ENCODE results near the gene TUFM.
A peak's percentile ranks its signal among the peaks of the same experiment; 100 is the strongest.
"Not testable (repeated sequence)": the region's sequence is repeated elsewhere in the genome, so short reads cannot be mapped to it uniquely, and the experiment has no call there.

Gene TUFM

DNA sequence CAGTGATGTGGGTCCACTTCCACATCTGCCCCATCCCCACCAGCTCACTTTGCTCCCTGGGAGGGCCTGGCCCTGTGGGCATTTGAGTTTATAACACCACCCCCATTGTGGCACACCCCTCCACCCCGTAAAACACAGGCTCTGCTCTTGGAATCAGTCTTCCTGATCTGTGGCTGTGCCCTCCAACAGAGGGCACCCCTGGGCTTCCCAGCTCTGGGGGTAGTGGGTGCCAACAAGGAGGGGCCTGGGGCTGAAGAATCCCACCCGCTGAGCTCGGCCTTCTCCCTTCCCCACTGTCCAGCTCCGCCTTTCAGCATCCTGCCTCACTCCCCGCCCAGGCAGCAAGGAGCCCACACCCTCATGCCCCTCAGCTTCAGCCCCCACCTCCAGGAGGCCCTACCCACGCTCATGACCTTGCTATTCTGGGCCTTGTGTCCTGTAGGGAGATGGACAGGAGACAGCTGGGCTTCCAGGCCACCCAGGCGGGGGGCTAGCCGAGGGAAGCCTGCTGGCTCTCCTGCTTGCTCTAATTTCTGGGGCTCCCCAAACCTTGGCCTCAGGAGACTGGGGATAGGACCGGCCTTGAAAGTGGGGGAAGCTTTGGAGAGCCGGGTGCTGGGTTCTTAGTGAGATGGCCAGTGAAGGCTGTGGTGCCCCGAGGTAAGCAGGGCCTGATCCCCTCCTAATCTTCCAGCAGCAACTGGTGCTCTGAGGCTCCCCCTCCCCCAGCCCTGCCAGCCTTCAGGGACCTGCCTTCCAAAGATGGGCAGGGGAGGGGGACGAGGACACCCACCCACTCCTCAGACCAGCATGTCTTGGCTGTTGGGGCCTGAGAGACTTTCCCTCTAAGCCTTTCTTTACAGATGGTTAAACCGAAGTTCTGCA is 29.2 kb upstream of the TUFM start:
- DNase-seq (ENCODE audit: low spot score), result no peak

DNA sequence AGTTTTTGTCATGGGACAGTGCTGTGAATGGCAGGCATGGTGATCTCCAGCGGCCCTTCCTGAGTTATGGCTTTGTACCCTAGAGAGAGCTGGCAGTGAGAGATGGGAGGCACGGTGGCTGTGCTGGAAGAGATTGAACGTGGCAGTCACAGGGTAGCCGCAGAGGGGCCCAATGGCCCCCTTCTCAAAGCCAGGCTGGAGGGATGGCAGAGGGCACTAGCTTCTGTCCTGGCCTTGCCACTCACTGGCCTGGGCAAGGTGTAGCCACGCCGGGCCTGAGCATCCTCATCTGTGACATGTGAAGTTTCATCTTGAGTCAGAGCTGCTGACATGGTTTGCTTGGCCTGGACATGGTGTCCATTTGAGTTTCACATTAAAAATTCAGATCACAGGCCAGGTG is 28.3 kb upstream of the TUFM start:
- DNase-seq (ENCODE audit: low spot score), result no peak

DNA sequence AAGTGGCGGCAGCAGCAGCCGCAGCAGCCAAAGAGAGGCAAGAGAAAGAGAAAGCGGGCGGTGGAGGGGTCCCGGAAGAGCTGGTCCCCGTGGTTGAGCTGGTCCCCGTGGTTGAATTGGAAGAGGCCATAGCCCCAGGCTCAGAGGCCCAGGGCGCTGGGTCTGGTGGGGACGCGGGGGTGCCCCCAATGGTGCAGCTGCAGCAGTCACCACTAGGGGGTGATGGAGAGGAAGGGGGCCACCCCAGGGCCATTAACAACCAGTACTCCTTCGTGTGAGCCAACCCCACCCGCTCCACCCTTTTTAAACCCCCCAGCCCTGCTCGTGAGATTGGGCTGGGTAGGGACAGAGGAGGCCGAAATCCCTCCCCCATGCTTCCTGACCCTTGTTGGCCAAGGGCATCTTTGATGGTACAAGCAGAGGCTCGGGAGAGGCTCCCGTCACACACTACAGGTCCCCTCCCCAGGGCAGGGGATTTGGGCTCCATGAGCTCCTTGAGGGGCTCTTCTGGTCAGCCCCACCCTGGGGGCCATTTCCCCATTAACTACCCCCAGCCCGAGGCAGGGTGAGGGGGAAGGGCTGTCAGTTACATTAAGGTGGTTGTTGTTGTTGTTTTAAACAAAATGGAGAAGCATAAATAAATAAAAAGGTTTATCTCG is 27.5 kb upstream of the TUFM start:
- peak; percentile 57 for DNase-seq (ENCODE audit: low spot score)

DNA sequence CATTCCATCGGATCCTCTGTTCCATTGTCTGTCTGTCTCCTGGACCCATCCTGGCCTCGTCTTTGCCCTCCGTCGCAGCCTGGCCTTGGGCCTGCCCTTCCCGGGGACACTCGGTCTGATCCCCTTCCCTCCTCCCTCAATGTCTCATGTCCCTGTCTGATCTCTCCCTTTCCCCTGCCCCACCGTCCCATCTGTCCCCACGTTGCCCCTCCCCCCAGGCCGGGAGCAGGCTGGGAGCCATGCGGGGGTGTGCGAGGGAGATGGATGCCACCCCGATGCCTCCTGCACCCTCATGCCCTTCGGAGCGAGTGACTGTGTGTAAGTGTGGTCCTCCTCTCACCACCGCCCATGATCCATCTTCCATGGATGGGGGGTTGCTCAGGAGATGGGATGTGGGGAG is 26.8 kb upstream of the TUFM start:
- DNase-seq (ENCODE audit: low spot score), result no peak

DNA sequence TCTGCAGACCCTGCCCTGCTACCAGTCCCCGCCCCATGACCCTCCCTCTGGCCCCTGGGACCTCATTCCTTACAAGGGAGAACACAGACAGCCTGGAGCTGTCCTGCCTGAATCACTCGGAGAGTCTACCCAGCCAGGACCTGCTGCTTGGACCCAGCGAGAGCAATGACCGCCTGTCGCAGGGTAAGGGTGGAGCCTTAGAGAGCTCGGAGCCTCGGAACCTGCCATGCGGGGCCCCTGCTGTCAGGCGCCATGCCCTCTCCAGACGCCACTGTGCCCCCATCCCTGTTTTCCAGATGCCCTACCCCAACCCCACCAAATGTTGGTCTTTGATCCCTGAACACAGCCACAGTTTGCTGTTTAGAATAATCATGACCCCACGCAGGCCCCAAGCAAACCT is 23.1 kb upstream of the TUFM start:
- no peak for DNase-seq (ENCODE audit: low spot score)

DNA sequence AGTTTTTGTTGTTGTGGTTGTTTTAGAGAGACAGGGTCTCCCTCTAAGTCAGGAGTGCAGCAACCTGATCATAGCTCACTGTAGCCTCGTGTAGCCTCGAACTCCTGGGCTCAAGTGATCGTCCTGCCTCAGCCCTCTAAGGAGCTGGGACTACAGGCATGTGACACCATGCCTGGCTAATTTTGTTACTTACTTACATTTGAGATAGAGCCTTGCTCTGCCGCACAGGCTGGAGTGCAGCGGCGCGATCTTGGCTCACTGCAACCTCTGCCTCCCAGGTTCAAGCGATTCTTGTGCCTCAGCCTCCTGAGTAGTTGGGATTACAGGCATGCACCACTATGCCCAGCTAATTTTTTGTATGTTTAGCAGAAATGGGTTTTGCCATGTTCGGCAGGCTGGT is 21.5 kb upstream of the TUFM start:
- not testable (repeated sequence) for DNase-seq (ENCODE audit: low spot score)

DNA sequence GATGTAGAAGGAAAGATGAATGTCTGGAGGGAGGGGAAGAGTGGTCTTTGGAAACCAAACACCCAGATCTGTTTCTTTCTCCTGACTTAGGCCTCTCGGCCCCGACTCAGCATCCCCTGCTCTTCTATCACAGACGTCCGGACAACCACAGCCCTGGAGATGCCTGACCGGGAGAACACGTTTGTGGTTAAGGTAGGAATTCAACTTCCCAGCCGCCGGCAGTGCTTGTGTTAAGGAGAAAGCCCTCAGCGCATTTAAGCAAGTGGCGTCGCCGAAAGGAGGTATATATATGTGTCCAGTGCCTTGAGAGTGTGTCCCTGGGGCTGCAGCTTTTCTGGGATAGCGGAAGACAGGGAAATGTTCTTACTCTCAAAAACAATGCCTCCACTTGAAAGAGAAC is 21.1 kb upstream of the TUFM start:
- no peak for DNase-seq (ENCODE audit: low spot score)

DNA sequence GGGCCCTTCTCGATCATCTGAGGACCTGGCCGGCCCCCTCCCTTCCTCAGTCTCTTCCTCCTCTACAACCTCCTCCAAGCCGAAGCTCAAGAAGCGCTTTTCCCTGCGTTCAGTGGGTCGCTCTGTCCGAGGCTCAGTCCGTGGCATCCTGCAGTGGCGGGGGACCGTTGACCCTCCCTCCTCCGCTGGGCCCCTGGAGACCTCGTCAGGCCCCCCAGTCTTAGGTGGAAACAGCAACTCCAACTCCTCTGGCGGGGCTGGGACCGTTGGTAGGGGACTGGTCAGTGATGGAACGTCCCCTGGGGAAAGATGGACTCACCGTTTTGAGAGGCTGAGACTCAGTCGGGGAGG is 20.3 kb upstream of the TUFM start:
- no peak for DNase-seq (ENCODE audit: low spot score)

DNA sequence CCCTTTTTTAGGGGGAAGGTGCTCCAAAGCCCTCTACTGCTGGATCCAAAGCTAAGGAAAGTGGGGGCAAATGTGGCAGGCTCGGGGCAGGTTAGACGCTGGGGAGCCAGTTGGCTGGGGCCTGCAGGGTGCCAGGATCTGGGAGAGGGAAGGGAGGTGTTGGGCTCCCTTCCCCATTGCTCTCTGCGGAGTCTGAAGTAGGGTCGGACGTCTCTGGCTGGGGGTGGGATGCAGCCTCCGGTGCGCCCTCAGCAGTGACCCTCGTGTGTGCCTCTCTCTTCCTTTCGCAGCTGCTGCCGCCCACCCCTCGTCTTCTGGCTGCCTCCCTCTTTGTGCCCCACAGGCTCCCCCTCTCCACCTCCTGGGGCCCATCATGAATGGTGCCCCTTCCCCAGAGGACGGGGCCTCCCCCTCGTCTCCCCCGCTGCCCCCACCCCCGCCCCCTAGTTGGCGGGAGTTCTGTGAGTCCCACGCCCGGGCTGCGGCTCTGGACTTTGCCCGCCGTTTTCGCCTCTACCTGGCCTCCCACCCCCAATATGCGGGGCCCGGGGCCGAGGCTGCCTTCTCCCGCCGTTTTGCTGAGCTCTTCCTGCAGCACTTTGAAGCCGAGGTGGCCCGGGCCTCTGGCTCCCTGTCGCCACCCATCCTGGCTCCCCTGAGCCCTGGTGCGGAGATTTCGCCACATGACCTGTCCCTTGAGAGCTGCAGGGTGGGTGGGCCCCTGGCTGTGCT is 19.7 kb upstream of the TUFM start:
- no peak for DNase-seq (ENCODE audit: low spot score)

DNA sequence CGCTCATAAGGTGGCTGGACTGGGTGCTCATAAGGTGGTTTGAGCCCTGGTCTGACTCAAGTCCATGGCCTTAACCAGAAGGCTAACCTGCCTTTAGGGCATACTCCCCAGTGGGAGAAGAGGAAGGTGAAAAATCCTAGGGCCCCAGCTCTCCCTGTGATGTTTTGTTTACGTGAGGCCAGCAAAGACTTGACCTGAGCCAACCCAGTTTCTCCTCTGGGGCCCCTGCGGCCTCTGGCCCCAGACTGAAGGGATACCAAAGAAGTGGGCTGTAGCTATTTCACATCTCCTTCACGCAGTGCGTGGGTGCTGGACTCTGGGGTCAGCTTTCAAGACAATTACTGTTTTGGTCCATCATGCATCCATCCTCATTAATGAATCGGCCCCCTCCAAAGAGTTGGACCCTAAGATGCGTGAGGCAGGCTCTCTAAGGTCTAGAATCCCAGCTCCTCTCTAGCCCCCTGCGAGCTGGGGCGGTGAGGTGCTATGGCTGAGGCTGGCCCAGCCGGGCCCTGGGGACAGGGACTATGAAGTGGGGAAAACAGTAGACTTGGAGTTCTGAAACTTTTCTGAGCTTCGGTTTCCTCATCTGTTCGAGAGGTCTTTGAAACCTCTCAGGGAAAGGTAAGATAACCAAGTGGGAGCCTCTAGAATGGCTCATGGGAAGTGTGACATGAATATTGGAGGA is 19.0 kb upstream of the TUFM start:
- no peak for DNase-seq (ENCODE audit: low spot score)

DNA sequence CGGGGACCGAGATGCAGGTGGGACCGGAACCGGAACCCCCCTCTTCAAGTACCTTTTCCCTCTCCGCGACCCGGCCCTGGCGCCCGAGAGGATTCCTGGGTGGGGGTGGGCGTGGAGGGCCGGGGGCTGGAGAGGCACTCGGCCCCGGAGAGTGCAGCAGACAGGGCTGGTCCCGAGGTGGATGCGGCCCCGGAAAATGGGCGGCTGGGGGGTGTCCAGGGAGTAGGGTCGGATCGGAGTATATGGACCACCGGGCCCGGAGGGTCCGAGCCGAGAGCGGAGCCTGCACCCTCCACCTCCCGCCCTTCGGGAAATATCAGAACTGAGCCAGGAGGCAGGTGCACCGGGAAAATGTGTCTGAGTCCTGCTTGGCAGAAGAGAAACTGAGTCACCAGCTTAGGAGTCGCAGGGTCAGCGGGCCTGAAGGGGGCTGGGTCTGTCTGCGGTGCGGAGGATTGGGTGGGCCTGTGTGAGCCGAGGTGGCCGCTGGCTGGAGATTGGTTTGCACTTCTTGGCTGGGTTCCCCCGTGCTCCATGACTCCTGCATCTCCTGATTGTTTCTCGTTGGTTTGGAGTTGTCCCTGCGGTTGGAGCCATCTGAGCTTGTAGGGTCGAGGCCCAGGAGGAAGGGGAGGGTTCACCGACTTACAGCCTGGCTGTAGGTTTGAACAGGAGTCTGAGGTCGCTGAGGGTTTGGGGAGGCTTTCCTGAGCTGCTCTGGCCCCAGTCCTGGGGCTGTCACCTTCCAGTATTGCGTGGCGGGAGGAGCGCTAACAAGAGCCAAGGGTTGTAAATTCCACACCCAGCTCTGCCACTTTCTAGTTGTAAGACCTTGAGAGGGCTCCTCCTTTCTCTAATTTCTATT is 18.0 kb upstream of the TUFM start:
- no peak for DNase-seq (ENCODE audit: low spot score)

DNA sequence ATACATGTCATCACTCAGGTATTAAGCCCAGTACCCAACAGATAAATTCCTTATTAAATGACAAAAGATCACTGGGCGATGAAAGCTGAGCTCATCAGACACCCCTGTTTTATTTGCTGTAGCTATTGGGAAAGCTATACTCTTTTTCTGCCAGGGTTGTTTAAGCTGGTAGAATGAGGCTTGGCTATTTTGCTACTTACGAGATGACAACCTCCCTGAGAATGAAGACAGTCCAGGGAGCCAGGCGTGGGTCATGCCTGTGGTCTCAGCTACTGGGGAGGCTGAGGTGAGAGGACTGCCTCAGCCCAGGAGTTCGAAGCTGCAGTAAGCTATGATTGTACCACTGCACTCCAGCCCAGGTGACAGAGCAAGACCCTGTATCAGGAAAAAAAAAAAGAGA is 13.2 kb upstream of the TUFM start:
- DNase-seq (ENCODE audit: low spot score), result no peak

DNA sequence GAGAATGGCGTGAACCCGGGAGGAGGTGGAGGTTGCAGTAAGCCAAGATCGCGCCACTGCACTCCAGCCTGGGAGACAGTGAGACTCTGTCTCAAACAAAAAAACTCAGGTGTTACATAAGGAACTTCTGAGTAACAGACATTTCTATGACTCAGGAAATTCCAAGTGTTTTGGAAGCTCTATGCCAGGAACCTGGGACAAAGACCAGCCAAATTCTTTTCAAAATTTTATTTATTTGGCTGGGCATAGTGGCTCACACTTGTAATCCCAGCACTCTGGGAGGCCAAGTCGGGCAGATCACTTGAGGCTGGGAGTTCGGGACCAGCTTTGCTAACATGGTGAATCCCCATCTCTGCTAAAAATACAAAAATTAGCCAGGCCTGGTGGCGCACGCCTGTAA is 12.3 kb upstream of the TUFM start:
- DNase-seq (ENCODE audit: low spot score), result no peak

DNA sequence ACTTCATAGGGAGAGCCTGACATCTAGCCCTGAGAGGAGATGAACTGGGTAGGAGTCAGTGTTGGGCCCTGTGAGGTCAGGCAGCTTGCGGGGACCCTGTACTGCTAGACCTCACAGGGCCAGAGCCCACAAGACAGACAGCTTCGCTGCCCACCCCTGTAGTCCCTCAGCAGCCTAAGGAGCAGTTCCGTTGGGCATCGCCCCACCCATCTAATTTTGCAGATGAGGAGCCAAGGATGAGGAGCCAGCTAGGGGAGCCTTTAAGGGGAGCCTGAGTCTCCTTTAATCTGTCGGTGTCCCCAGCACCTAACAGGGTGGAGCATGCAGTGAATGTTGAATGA is 755 bp upstream of the TUFM start:
- DNase-seq (ENCODE audit: low spot score), result no peak

DNA sequence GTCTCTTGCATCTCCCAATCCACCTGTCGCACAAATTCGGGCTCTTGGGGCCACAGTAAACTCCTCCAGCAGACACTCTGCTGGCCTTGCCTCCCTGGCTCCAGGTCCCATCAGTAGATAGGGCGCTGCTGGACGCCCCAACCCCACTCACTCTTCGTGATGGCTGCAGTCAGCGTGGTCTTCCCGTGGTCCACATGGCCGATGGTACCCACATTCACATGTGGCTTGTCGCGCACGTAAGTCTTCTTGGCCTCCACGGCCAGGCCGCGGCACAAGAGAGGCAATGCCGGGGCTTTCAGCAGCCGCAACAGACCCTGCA is 428 bp downstream of the TUFM start:
- DNase-seq (ENCODE audit: low spot score), result no peak

DNA sequence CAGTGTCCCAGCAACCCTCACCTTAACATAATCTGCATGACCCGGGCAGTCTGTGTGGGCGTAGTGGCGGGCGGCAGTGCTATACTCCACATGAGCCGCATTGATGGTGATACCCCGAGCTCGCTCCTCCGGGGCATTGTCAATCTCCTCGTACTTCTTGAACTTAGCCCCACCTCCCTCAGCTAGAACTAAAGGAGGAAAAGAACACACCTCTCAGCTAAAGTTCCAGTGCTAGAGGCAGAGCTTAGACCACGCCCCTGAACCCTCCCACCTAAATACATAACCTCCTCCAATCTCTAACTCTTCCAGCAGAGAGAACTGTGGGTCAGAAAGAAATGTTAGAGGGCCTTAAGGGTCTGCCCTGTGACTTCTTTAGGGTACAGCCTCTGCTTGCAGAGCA is 855 bp downstream of the TUFM start:
- DNase-seq (ENCODE audit: low spot score), result no peak

DNA sequence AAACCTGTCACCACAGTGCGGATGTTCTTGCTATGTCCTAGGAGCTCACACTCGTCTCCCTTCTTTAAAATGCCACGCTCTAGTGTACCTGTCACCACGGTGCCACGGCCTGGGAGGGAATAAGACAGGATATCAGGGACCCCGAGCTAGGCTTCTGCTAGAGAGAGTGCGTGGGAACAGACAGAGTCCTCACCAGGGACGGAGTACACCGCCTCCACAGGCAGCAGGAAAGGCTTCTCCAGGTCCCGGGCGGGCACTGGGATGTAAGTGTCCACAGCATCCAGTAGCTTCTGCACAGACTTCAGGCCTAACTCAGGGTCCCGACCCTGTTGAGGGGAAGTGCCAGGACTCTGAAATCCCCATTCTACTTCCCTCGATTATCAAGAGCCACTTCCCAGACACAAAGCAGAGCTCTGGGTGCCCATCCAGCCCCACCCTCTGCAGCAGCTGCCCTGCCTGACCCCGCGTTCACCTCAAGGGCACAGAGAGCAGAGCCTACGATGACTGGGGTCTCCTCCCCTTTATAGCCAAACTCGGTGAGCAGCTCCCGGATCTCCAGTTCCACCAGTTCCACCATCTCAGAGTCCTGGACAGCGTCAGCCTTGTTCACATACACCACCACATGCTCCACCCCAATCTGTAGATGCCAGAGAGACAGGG is 1.8 kb downstream of the TUFM start:
- DNase-seq (ENCODE audit: low spot score), result no peak

DNA sequence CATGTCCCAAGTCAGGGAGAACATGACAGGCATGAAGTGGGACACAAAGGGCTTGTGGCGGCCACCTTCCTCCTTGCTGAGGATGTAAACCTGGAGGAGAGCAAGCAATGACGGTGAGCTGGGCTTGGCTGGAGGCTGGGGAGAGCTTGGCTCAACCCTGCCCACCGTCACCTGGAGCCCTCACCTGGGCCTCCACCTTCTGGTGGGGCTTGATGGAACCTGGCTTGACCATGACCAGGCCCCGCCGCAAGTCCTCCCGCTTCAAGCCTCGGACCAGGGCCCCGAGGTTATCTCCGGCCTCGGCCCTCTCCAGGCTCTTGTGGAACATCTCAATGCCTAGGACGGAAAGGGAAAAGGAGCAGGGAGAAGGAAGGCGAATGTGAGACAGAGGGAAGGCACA is 2.4 kb downstream of the TUFM start:
- no peak for DNase-seq (ENCODE audit: low spot score)

DNA sequence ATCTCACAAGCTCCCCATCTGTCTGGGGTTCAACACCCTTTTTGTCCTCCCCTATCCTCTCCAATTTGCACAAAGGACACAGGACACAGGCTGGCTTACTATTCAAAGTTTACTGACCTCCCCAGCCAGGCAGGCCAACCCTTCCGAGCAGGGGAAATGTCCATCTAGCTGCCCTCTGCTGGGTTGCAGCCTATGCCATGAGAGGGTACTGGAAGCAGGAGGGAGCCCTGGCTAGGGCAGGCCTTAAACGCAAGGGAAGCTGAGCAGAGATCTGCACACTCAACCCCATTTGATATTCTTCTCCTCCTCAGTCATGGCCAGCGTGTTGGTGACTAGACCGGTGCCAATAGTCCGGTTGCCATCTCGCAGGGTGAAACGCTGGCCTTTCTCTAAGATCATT is 3.5 kb downstream of the TUFM start:
- no peak for DNase-seq (ENCODE audit: low spot score)

DNA sequence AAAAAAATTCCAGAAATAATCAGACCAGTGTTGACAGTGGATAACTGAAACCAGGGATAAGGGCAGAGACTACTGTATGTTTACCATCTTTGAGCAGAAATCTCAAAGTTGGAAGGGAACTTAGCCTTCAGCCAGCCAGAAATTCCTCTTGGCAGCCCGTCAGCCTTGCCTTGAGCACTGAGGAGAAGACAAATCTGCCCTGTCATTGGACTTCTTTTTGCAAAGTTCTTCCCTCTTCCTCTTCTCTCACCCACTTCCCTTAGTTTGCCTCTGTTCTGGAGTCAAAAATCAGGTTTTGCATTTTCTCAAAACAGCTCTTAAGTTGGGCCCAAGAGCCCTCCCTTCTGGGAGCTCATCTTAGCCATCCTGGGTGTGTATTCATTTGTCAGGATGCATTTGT is 6.2 kb downstream of the TUFM start:
- DNase-seq (ENCODE audit: low spot score), result no peak

DNA sequence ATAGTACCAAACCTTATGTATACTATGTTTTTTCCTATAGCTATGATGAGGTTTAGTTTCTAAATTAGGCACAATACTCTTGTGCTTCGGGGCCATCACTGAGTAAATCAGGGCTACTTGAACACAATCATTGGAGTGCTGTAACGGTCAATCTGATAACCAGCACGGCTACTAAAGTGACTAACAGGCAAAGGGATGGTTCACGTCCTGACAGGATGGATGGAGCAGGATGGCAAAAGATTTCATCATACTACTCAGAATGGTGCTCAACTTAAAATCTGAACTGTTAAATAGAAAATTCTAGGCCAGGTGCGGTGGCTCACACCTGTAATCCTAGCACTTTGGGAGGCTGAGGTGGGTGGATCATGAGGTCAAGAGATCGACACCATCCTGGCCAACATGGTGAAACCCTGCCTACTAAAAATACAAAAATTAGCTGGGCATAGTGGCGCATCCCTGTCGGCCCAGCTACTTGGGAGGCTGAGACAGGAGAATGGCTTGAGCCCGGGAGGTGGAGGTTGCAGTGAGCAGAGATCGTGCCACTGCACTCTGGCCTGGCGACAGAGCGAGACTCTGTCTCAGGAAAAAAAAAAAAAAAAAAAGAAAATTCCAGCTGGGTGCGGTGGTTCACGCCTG is 7.0 kb downstream of the TUFM start:
- DNase-seq (ENCODE audit: low spot score), result no peak

Measured in CD4-positive, alpha-beta T cell treated with Interleukin-15 for 4 hours (primary cell).